ENCODE data around the gene CGB2.
"Not testable (repeated sequence)": the region's sequence is repeated elsewhere in the genome, so short reads cannot be mapped to it uniquely, and the experiment has no call there.

DNA sequence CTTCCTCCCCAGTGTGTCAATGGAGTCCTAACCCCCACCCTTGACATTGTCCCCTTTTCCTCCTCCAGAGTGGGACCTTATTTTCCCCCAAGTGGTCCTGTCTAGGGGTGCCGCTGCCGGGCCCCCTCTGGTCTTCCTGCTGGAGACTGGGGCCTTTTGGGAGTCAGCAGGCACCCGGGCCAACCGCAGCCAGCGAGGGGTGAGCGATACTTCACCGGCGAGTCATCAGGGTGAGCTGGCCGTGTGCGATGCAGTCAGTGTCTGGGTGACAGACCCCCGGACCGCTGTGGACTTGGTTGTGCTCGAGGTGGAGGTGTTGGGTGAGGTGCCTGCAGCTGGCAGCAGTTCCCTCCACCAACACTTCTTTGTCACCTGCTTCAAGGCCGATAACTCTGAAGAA, 1.9 kb upstream of the CGB2 start:
- TF ChIP-seq, protein P1, sequence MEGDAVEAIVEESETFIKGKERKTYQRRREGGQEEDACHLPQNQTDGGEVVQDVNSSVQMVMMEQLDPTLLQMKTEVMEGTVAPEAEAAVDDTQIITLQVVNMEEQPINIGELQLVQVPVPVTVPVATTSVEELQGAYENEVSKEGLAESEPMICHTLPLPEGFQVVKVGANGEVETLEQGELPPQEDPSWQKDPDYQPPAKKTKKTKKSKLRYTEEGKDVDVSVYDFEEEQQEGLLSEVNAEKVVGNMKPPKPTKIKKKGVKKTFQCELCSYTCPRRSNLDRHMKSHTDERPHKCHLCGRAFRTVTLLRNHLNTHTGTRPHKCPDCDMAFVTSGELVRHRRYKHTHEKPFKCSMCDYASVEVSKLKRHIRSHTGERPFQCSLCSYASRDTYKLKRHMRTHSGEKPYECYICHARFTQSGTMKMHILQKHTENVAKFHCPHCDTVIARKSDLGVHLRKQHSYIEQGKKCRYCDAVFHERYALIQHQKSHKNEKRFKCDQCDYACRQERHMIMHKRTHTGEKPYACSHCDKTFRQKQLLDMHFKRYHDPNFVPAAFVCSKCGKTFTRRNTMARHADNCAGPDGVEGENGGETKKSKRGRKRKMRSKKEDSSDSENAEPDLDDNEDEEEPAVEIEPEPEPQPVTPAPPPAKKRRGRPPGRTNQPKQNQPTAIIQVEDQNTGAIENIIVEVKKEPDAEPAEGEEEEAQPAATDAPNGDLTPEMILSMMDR (IDR thresholded peaks at IDR 0.05), result not testable (repeated sequence)
- not testable (repeated sequence) for TF ChIP-seq POLR2AphosphoS5 (IDR thresholded peaks at IDR 0.05); EP300 (IDR thresholded peaks at IDR 0.05); POLR2A (IDR thresholded peaks at IDR 0.05; ENCODE audit: low read depth)

Measured in esophagus muscularis mucosa (tissue), 4 donors.